HG02759 (cell line): ENCODE measurements around the gene ZNF490.

Experiments
- ATAC-seq: cut with Tn5 transposase; IDR thresholded peaks from one replicate; pipeline ENCODE4 v1.9.1; 2021; ENCODE audit warnings: mild to moderate bottlenecking, moderate library complexity; ENCODE audit not compliant: unreplicated experiment

Gene ZNF490

DNA sequence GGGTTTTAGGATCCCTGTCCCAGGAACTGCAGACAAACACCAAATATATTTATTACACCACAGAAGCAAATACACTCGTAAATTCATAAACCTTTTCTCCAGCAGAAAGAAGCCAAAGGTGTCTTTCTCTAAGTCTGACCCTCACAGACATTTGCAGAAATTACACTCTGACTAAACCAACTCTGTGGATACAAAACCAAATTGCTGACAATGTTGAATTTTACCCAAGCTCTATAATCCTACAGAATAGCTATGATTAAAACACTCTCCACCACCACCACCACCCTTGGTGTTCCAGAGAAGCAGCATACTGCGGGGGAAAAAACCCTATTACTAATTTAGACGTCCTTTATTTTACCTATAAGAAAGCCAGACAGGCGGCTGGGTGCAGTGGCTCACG lies 64.5 kb downstream of the ZNF490 start:
- no peak for ATAC-seq

DNA sequence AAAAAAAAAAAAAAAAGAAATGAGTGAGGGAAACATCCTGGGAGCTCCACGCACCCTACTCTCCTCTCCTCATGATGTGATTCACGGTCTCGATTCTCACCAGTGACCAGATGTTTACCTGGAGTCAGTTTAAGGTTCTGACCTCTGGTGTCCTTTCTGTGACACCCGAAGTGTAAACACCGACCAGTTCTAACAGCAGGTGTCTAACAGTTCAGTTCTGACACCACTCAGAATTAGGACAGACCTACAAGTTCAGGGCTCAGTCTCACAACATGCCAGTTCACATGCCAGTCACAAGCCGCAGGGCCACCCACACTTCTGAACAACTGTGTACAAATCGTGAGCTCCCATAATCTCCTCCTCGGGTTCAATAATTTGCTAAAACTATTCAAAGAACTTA lies 65.3 kb downstream of the ZNF490 start:
- ATAC-seq: no peak

GRCh38 chr19:12544401-12544876 lies 66.2 kb downstream of the ZNF490 start:
- no peak for ATAC-seq

GRCh38 chr19:12543855-12544254 lies 66.8 kb downstream of the ZNF490 start:
- no peak for ATAC-seq
